HCT116 (cell line): ENCODE measurements around the gene OR52E1. TPM values are rescaled to one million over a fixed set of nuclear protein-coding genes. Genes with fewer than 3 reads are reported as not detected.

Experiments
- ATAC-seq: fragments of 200-7000 bp; cut with Tn5 transposase; 2 replicates; pipeline ENCODE4 v1.9.1; 2020; ENCODE audit warnings: mild to moderate bottlenecking, moderate library complexity
- BruUV-seq: library from RNA; stranded (reverse); fragments of 400-500 nt; replicated peaks from 2 replicates; lab custom pipeline; 2021; lab: Mats Ljungman, UMichigan
- CTCF ChIA-PET: fragments of 300-600 bp; sonication (Branson Sonifier 250); formaldehyde crosslinking; loops from one replicate; lab custom pipeline; 2021; ENCODE audit warnings: antibody characterized with exemption; lab: Charles Lee
- POLR2A ChIA-PET: fragments of 300-600, 350-600 bp; sonication (Branson Sonifier 250); formaldehyde crosslinking; loops from one replicate; lab custom pipeline; 2021; ENCODE audit warnings: antibody characterized with exemption; lab: Charles Lee
- RAD21 ChIA-PET, 2 experiments: fragments of 300-600 bp; sonication (Branson Sonifier 250); formaldehyde crosslinking; loops; one replicate each; lab custom pipeline; 2023; ENCODE audit warnings: low total read pairs in 2 of 2; ENCODE audit not compliant: uncharacterized antibody in 2 of 2, unreplicated experiment in 2 of 2, low non-redundant PET in 1 of 2; lab: Charles Lee
- DNase-seq: peaks from one replicate; pipeline ENCODE4 v3.0.0-alpha.2; 2010; ENCODE audit warnings: low read depth, low spot score
- H2AFZ ChIP-seq: fragments of 200-600 bp; shearing (Covaris generic), sonication (generic); 2 replicates; pipeline ENCODE4 v1.6.1; 2017; ENCODE audit warnings: low read depth, mixed run types, mixed read lengths, antibody characterized with exemption, low read length; ENCODE audit not compliant: poor library complexity, severe bottlenecking
- H3K27ac ChIP-seq: 2 replicates; pipeline ENCODE4 v1.5.1; 2012; ENCODE audit warnings: low read depth, low read length
- H3K27me3 ChIP-seq: fragments of 200-600 bp; sonication (generic); 2 replicates; pipeline ENCODE4 v1.6.1; 2016; ENCODE audit warnings: mixed run types, low read length, mixed read lengths; ENCODE audit not compliant: insufficient read depth
- H3K36me3 ChIP-seq, 2 experiments: fragments of 200-500 bp in 1 of 2; fragments of 200-600 bp in 1 of 2; sonication (Bioruptor generic) in 1 of 2; sonication (generic) in 1 of 2; 2 replicates each; pipeline versions ENCODE4 v1.5.1 to v1.6.1; 2014 to 2016; ENCODE audit warnings: low read length in 2 of 2, inconsistent platforms in 1 of 2, mixed read lengths in 1 of 2, mixed run types in 1 of 2; ENCODE audit not compliant: insufficient read depth in 2 of 2, control insufficient read depth in 1 of 2
- H3K4me1 ChIP-seq, 2 experiments: fragments of 200-600 bp in 1 of 2; sonication (generic) in 1 of 2; 2 replicates each; pipeline versions ENCODE4 v1.5.1 to v1.6.1; 2012 to 2017; ENCODE audit warnings: low read length in 2 of 2, inconsistent platforms in 1 of 2, mild to moderate bottlenecking in 1 of 2, mixed read lengths in 1 of 2, mixed run types in 1 of 2, moderate library complexity in 1 of 2; ENCODE audit not compliant: insufficient read depth in 2 of 2, control insufficient read depth in 1 of 2
- H3K4me2 ChIP-seq: fragments of 200-600 bp; sonication (generic); 2 replicates; pipeline ENCODE4 v1.6.1; 2017; ENCODE audit warnings: mixed run types, low read length, mixed read lengths
- H3K4me3 ChIP-seq, 2 experiments: fragments of 200-600 bp in 1 of 2; sonication (generic) in 1 of 2; replicated peaks in 1 of 2; 2 replicates each; pipeline ENCODE4 v1.5.1; 2011 to 2016; ENCODE audit warnings: low read length in 2 of 2, control low read depth in 1 of 2, low read depth in 1 of 2, mild to moderate bottlenecking in 1 of 2, mixed read lengths in 1 of 2, mixed run types in 1 of 2
- H3K79me2 ChIP-seq: fragments of 200-600 bp; sonication (generic); 2 replicates; pipeline ENCODE4 v1.6.1; 2017; ENCODE audit warnings: mild to moderate bottlenecking, mixed run types, low read length, moderate library complexity, mixed read lengths; ENCODE audit not compliant: insufficient read depth
- H3K9ac ChIP-seq: fragments of 200-600 bp; sonication (generic); 2 replicates; pipeline ENCODE4 v1.6.1; 2016; ENCODE audit warnings: low read length, mixed read lengths
- H3K9me2 ChIP-seq: fragments of 200-600 bp; sonication (generic), shearing (Covaris generic); 2 replicates; pipeline ENCODE4 v1.6.1; 2017; ENCODE audit warnings: mixed run types, mild to moderate bottlenecking, moderate library complexity; ENCODE audit not compliant: insufficient read depth
- H3K9me3 ChIP-seq, 2 experiments: fragments of 200-500 bp in 1 of 2; fragments of 200-600 bp in 1 of 2; sonication (Bioruptor generic) in 1 of 2; sonication (generic) in 1 of 2; 2 replicates each; pipeline ENCODE4 v1.6.1; 2014 to 2017; ENCODE audit warnings: low read length in 2 of 2, mixed read lengths in 2 of 2, inconsistent platforms in 1 of 2, low read depth in 1 of 2, mild to moderate bottlenecking in 1 of 2, mixed run types in 1 of 2, moderate library complexity in 1 of 2; ENCODE audit not compliant: control insufficient read depth in 1 of 2, insufficient read depth in 1 of 2
- H4K20me1 ChIP-seq: fragments of 200-600 bp; sonication (generic), shearing (Covaris generic); 2 replicates; pipeline ENCODE4 v1.6.1; 2017; ENCODE audit warnings: mixed run types, mild to moderate bottlenecking, moderate library complexity; ENCODE audit not compliant: insufficient read depth
- ATF3 ChIP-seq: IDR thresholded peaks from 2 replicates; pipeline ENCODE4 v1.6.1; 2012
- CEBPB ChIP-seq: IDR thresholded peaks from 2 replicates; pipeline ENCODE4 v1.6.1; 2012; ENCODE audit warnings: low read depth
- EGR1 ChIP-seq: IDR thresholded peaks from 2 replicates; pipeline ENCODE4 v1.6.1; 2012; ENCODE audit warnings: low read depth
- ELF1 ChIP-seq: IDR thresholded peaks from 2 replicates; pipeline ENCODE4 v1.6.1; 2012; ENCODE audit warnings: low read depth, borderline replicate concordance
- EZH2phosphoT487 ChIP-seq: fragments of 200-600 bp; IDR thresholded peaks from 2 replicates; pipeline ENCODE4 v1.6.1; 2018; ENCODE audit warnings: antibody characterized with exemption, borderline replicate concordance
- FOSL1 ChIP-seq: IDR thresholded peaks from 2 replicates; pipeline ENCODE4 v1.6.1; 2012; ENCODE audit warnings: low read depth
- JUND ChIP-seq: IDR thresholded peaks from 2 replicates; pipeline ENCODE4 v1.6.1; 2012
- MAX ChIP-seq: IDR thresholded peaks from 2 replicates; pipeline ENCODE4 v1.6.1; 2012
- POLR2A ChIP-seq: IDR thresholded peaks from 2 replicates; pipeline ENCODE4 v1.7.0; 2011; ENCODE audit warnings: borderline replicate concordance; ENCODE audit not compliant: insufficient read depth, insufficient read length; ENCODE audit errors: extremely low read depth
- POLR2AphosphoS5 ChIP-seq: IDR thresholded peaks from 2 replicates; pipeline ENCODE4 v1.6.1; 2011; ENCODE audit warnings: mild to moderate bottlenecking, low read depth, low read length, moderate library complexity
- RAD21 ChIP-seq: IDR thresholded peaks from 2 replicates; pipeline ENCODE4 v1.6.1; 2012; ENCODE audit warnings: low read depth, mild to moderate bottlenecking
- SIN3A ChIP-seq: IDR thresholded peaks from 2 replicates; pipeline ENCODE4 v1.6.1; 2012; ENCODE audit warnings: low read depth
- SP1 ChIP-seq: IDR thresholded peaks from 2 replicates; pipeline ENCODE4 v1.6.1; 2012; ENCODE audit warnings: low read depth
- SRF ChIP-seq: IDR thresholded peaks from 2 replicates; pipeline ENCODE4 v1.6.1; 2012; ENCODE audit warnings: low read depth
- TCF7L2 ChIP-seq: IDR thresholded peaks from 2 replicates; pipeline ENCODE4 v1.7.0; 2011; ENCODE audit warnings: borderline replicate concordance, inconsistent platforms; ENCODE audit not compliant: insufficient read depth, insufficient read length; ENCODE audit errors: extremely low read depth
- ZBTB33 ChIP-seq: IDR thresholded peaks from 2 replicates; pipeline ENCODE4 v1.6.1; 2011; ENCODE audit warnings: mild to moderate bottlenecking, low read length, moderate library complexity; ENCODE audit not compliant: insufficient replicate concordance; ENCODE audit errors: extremely low read depth
- intact Hi-C: fragments of 100-400 bp; cut with micrococcal nuclease; formaldehyde crosslinking; loops from 2 replicates; pipeline ENCODE4 v1.10.0; 2022
- total RNA-seq: library from RNA; stranded (reverse); gene quantifications from one replicate; pipeline ENCODE4 v1.2.1, GENCODE V29; 2021; ENCODE audit not compliant: unreplicated experiment

Gene OR52E1
- total RNA-seq, 1 experiment from 2014 or later: not detected

- H3K9ac ChIP-seq: no peak overlapping the region
- H3K4me2 ChIP-seq: no peak overlapping the region
- H3K9me3 ChIP-seq: no peaks in the 10 kb centered on the region
- H4K20me1 ChIP-seq: no peaks in the 10 kb centered on the region
- no peaks in the 10 kb centered on the region for H3K79me2 ChIP-seq
- no peak overlapping the region for H3K4me3 ChIP-seq
- no peaks in the 10 kb centered on the region for H3K36me3 ChIP-seq
- intact Hi-C loops: no loop called here
- no peak overlapping the region for H3K27ac ChIP-seq
- CTCF ChIA-PET: no interaction called here
- no peaks in the 10 kb centered on the region for H3K9me2 ChIP-seq
- RAD21 ChIA-PET: no interaction called here
- no peak for DNase-seq
- ATAC-seq: no peak; the same call in 1 of the 2 replicates
- POLR2A ChIA-PET: no interaction called here
- H3K27me3 ChIP-seq: peaks cover 79% of the 10 kb centered on the region
- TF ChIP-seq ATF3 (no peak), SP1 (no peak), ELF1 (no peak), FOSL1 (no peak), TCF7L2 (no peak), JUND (no peak), POLR2A (no peak), EGR1 (no peak), POLR2AphosphoS5 (no peak), EZH2phosphoT487 (no peak), RAD21 (no peak), SRF (no peak)
- no peaks in the 10 kb centered on the region for H3K4me1 ChIP-seq
- no TSS peak for BruUV-seq
- H2AFZ ChIP-seq: no peak overlapping the region
Observed at GRCh38 chr11:5071799-5072198, 2.4 kb downstream of the OR52E1 start.

- no peak overlapping the region for H3K4me2 ChIP-seq
- H3K4me1 ChIP-seq: no peaks in the 10 kb centered on the region
- RAD21 ChIA-PET: no interaction called here
- TF ChIP-seq MAX: no peak
- TF ChIP-seq POLR2A: no peak
- no peak for TF ChIP-seq TCF7L2
- no peak for TF ChIP-seq ELF1
- no peak for TF ChIP-seq SIN3A
- no peak for TF ChIP-seq RAD21
- TF ChIP-seq EGR1: no peak
- no peak for TF ChIP-seq ATF3
- no peak for TF ChIP-seq FOSL1
- no peak for TF ChIP-seq EZH2phosphoT487
- TF ChIP-seq POLR2AphosphoS5: no peak
- TF ChIP-seq JUND: no peak
- TF ChIP-seq ZBTB33: no peak
- TF ChIP-seq CEBPB: no peak
- H3K27ac ChIP-seq: no peak overlapping the region
- peaks cover 60% of the 10 kb centered on the region for H3K27me3 ChIP-seq
- H3K9me2 ChIP-seq: no peaks in the 10 kb centered on the region
- intact Hi-C loops: no loop called here
- no peak overlapping the region for H3K4me3 ChIP-seq
- H3K9me3 ChIP-seq: no peaks in the 10 kb centered on the region
- no peaks in the 10 kb centered on the region for H3K79me2 ChIP-seq
- H4K20me1 ChIP-seq: no peaks in the 10 kb centered on the region
- ATAC-seq (no peak), DNase-seq (no peak)
- no peak overlapping the region for H2AFZ ChIP-seq
- no peak overlapping the region for H3K9ac ChIP-seq
- POLR2A ChIA-PET: no interaction called here
- no TSS peak for BruUV-seq
- CTCF ChIA-PET: no interaction called here
- H3K36me3 ChIP-seq: no peaks in the 10 kb centered on the region
Observed at GRCh38 chr11:5081405-5081804, 12.0 kb downstream of the OR52E1 start.
